Measurements from ENCODE around the gene SNX22. TPM values are rescaled to one million over a fixed set of nuclear protein-coding genes. Genes with fewer than 3 reads are reported as not detected.
A peak's percentile ranks its signal among the peaks of the same experiment; 100 is the strongest.

Gene SNX22
- total and polyA plus RNA-seq, 9 donors, result 0.49 to 1.0 (median 0.72) TPM

- Histone ChIP-seq H3K27me3 (ENCODE audit: control insufficient read depth, insufficient read depth, low read length) (peaks cover 22% of the 10 kb centered on the region), H3K4me1 (ENCODE audit: control insufficient read depth, insufficient read depth, low read length) (peaks cover 34% of the 10 kb centered on the region), H3K4me3 (ENCODE audit: low read length) (no peak overlapping the region), H3K36me3 (ENCODE audit: control insufficient read depth, insufficient read depth, low read length) (peaks cover 64% of the 10 kb centered on the region), H3K9me3 (replicated peaks; ENCODE audit: control insufficient read depth, low read depth, low read length) (no peaks in the 10 kb centered on the region), H3K27ac (ENCODE audit: low read length) (no peak overlapping the region)
- DNase-seq, result no peak
- 78% methylated on average over 9 of the region's 15 CpGs for WGBS (ENCODE audit: insufficient coverage)
Observed at GRCh38 chr15:64155802-64156651, 4.5 kb downstream of the SNX22 start.

GRCh38 chr15:64156652-64157331, 5.3 kb downstream of the SNX22 start:
- H3K27me3 ChIP-seq (ENCODE audit: control insufficient read depth, insufficient read depth, low read length), result peaks cover 16% of the 10 kb centered on the region
- peaks cover 35% of the 10 kb centered on the region for H3K4me1 ChIP-seq (ENCODE audit: control insufficient read depth, insufficient read depth, low read length)
- H3K36me3 ChIP-seq (ENCODE audit: control insufficient read depth, insufficient read depth, low read length), result peaks cover 67% of the 10 kb centered on the region
- H3K4me3 ChIP-seq (ENCODE audit: low read length), result no peak overlapping the region
- no peak overlapping the region for H3K27ac ChIP-seq (ENCODE audit: low read length)
- DNase-seq, result no peak
- no peaks in the 10 kb centered on the region for H3K9me3 ChIP-seq (replicated peaks; ENCODE audit: control insufficient read depth, low read depth, low read length)
- WGBS (ENCODE audit: insufficient coverage), result 86% methylated on average over 14 of the region's 16 CpGs

GRCh38 chr15:64157599-64158125, 6.1 kb downstream of the SNX22 start:
- Histone ChIP-seq H3K9me3 (replicated peaks; ENCODE audit: control insufficient read depth, low read depth, low read length) (no peaks in the 10 kb centered on the region), H3K27me3 (ENCODE audit: control insufficient read depth, insufficient read depth, low read length) (peaks cover 8% of the 10 kb centered on the region), H3K4me1 (ENCODE audit: control insufficient read depth, insufficient read depth, low read length) (peaks cover 30% of the 10 kb centered on the region), H3K27ac (ENCODE audit: low read length) (no peak overlapping the region), H3K36me3 (ENCODE audit: control insufficient read depth, insufficient read depth, low read length) (peaks cover 67% of the 10 kb centered on the region), H3K4me3 (ENCODE audit: low read length) (no peak overlapping the region)
- no peak for DNase-seq
- WGBS (ENCODE audit: insufficient coverage), result no CpG with 5 or more reads among the region's 1 CpG

- Histone ChIP-seq H3K27ac (ENCODE audit: low read length) (no peak overlapping the region), H3K36me3 (ENCODE audit: control insufficient read depth, insufficient read depth, low read length) (peaks cover 67% of the 10 kb centered on the region), H3K4me3 (ENCODE audit: low read length) (no peak overlapping the region), H3K27me3 (ENCODE audit: control insufficient read depth, insufficient read depth, low read length) (no peaks in the 10 kb centered on the region), H3K9me3 (replicated peaks; ENCODE audit: control insufficient read depth, low read depth, low read length) (no peaks in the 10 kb centered on the region), H3K4me1 (ENCODE audit: control insufficient read depth, insufficient read depth, low read length) (peaks cover 21% of the 10 kb centered on the region)
- 81% methylated on average over 10 of the region's 11 CpGs for WGBS (ENCODE audit: insufficient coverage)
- no peak for DNase-seq
Observed at GRCh38 chr15:64158363-64159134, 7.0 kb downstream of the SNX22 start.

- Histone ChIP-seq H3K27ac (ENCODE audit: low read length) (peak overlapping the region; percentile 88), H3K4me3 (ENCODE audit: low read length) (peak overlapping the region; percentile 87), H3K36me3 (ENCODE audit: control insufficient read depth, insufficient read depth, low read length) (peaks cover 41% of the 10 kb centered on the region), H3K27me3 (ENCODE audit: control insufficient read depth, insufficient read depth, low read length) (no peaks in the 10 kb centered on the region), H3K4me1 (ENCODE audit: control insufficient read depth, insufficient read depth, low read length) (peaks cover 10% of the 10 kb centered on the region), H3K9me3 (replicated peaks; ENCODE audit: control insufficient read depth, low read depth, low read length) (no peaks in the 10 kb centered on the region)
- 79% methylated on average over 6 of the region's 12 CpGs for WGBS (ENCODE audit: insufficient coverage)
- no peak for DNase-seq
Observed at GRCh38 chr15:64161688-64162477, 10.4 kb downstream of the SNX22 start.

- Histone ChIP-seq H3K4me3 (ENCODE audit: low read length) (peak overlapping the region; percentile 87), H3K4me1 (ENCODE audit: control insufficient read depth, insufficient read depth, low read length) (peaks cover 10% of the 10 kb centered on the region), H3K27ac (ENCODE audit: low read length) (peak overlapping the region; percentile 88), H3K36me3 (ENCODE audit: control insufficient read depth, insufficient read depth, low read length) (peaks cover 35% of the 10 kb centered on the region), H3K27me3 (ENCODE audit: control insufficient read depth, insufficient read depth, low read length) (no peaks in the 10 kb centered on the region), H3K9me3 (replicated peaks; ENCODE audit: control insufficient read depth, low read depth, low read length) (no peaks in the 10 kb centered on the region)
- 1% methylated on average over 18 of the region's 21 CpGs for WGBS (ENCODE audit: insufficient coverage)
- DNase-seq, result no peak
Observed at GRCh38 chr15:64162478-64162868, 10.9 kb downstream of the SNX22 start.

GRCh38 chr15:64162869-64163658, 11.5 kb downstream of the SNX22 start, which contains the start of gene PPIB:
Gene PPIB, minus strand, starts transcription at chr15:64163022. Its CDS starts 36 bp downstream, at chr15:64162986.
- WGBS (ENCODE audit: insufficient coverage), result 2% methylated on average over 58 of the region's 69 CpGs
- peaks cover 10% of the 10 kb centered on the region for H3K4me1 ChIP-seq (ENCODE audit: control insufficient read depth, insufficient read depth, low read length)

GRCh38 chr15:64163659-64164362, 12.3 kb downstream of the SNX22 start:
- Histone ChIP-seq H3K27me3 (ENCODE audit: control insufficient read depth, insufficient read depth, low read length) (no peaks in the 10 kb centered on the region), H3K27ac (ENCODE audit: low read length) (peak overlapping the region; percentile 90), H3K4me3 (ENCODE audit: low read length) (peak overlapping the region; percentile 44), H3K36me3 (ENCODE audit: control insufficient read depth, insufficient read depth, low read length) (peaks cover 22% of the 10 kb centered on the region), H3K9me3 (replicated peaks; ENCODE audit: control insufficient read depth, low read depth, low read length) (no peaks in the 10 kb centered on the region), H3K4me1 (ENCODE audit: control insufficient read depth, insufficient read depth, low read length) (peaks cover 10% of the 10 kb centered on the region)
- DNase-seq, result peak; percentile 66
- WGBS (ENCODE audit: insufficient coverage), result 58% methylated on average over 2 of the region's 14 CpGs

More at GRCh38 chr15:64162869-64163658, 11.5 kb downstream of the SNX22 start, which contains the start of gene PPIB:
- Histone ChIP-seq H3K27me3 (ENCODE audit: control insufficient read depth, insufficient read depth, low read length) (no peaks in the 10 kb centered on the region), H3K4me3 (ENCODE audit: low read length) (peak within 1 kb of the TSS; percentile 87), H3K27ac (ENCODE audit: low read length) (peak within 1 kb of the TSS; percentile 90), H3K9me3 (replicated peaks; ENCODE audit: control insufficient read depth, low read depth, low read length) (no peaks in the 10 kb centered on the region), H3K36me3 (ENCODE audit: control insufficient read depth, insufficient read depth, low read length) (peaks cover 30% of the 10 kb centered on the region)
- peak; percentile 99 for DNase-seq
